Immature natural killer cell (primary cell): ENCODE data around the gene RAB40A. TPM values are rescaled to one million over a fixed set of nuclear protein-coding genes. Genes with fewer than 3 reads are reported as not detected.

Experiments
- DNase-seq, 3 donors: peaks; one replicate each; pipeline ENCODE4 v3.0.0; 2022; ENCODE audit warnings: mixed read lengths in 1 of 3
- H3K27ac Mint-ChIP-seq, 6 donors: one replicate each; pipeline ENCODE4 v1.8.0; 2020; ENCODE audit warnings: mixed read lengths in 6 of 6, mild to moderate bottlenecking in 5 of 6, inconsistent platforms in 4 of 6, moderate library complexity in 3 of 6
- H3K27me3 Mint-ChIP-seq, 3 donors: one replicate each; pipeline ENCODE4 v1.8.0; 2020 to 2021; ENCODE audit warnings: low read depth in 3 of 3, mild to moderate bottlenecking in 3 of 3, mixed read lengths in 3 of 3, moderate library complexity in 3 of 3, inconsistent platforms in 1 of 3
- H3K36me3 Mint-ChIP-seq, 3 donors: one replicate each; pipeline ENCODE4 v1.8.0; 2020; ENCODE audit warnings: mixed read lengths in 3 of 3, inconsistent platforms in 2 of 3, mild to moderate bottlenecking in 2 of 3
- H3K4me1 Mint-ChIP-seq, 2 donors: one replicate each; pipeline ENCODE4 v1.8.0; 2020; ENCODE audit warnings: inconsistent platforms in 2 of 2, mild to moderate bottlenecking in 2 of 2, mixed read lengths in 2 of 2, moderate library complexity in 1 of 2
- H3K4me3 Mint-ChIP-seq, 5 donors: one replicate each; pipeline ENCODE4 v1.8.0; 2020; ENCODE audit warnings: mild to moderate bottlenecking in 5 of 5, mixed read lengths in 5 of 5, inconsistent platforms in 3 of 5, moderate library complexity in 3 of 5
- H3K9me3 Mint-ChIP-seq, 6 donors: one replicate each; pipeline ENCODE4 v1.8.0; 2020; ENCODE audit warnings: mild to moderate bottlenecking in 6 of 6, mixed read lengths in 6 of 6, inconsistent platforms in 4 of 6, moderate library complexity in 3 of 6
- polyA plus RNA-seq, 3 donors: library from polyadenylated mRNA; unstranded; fragments of 300-500 nt; fragmentation: Illumina TruSeq; gene quantifications; one replicate each; pipeline ENCODE4 v1.2.3, GENCODE V29; 2021

The RAB40A gene
- polyA plus RNA-seq, 3 donors from 2014 or later: not detected

- no peak for DNase-seq
These were observed 18.6 kb upstream of the RAB40A start for GRCh38 chrX:103537871-103538387.

GRCh38 chrX:103536732-103537131 is 17.4 kb upstream of the RAB40A start:
- H3K27ac Mint-ChIP-seq: no peak overlapping the region
- H3K36me3 Mint-ChIP-seq: no peaks in the 10 kb centered on the region
- H3K27me3 Mint-ChIP-seq: peaks cover 2 to 5% (median 2%) of the 10 kb centered on the region in 3 donors
- no peak overlapping the region for H3K4me3 Mint-ChIP-seq
- no peaks in the 10 kb centered on the region for H3K9me3 Mint-ChIP-seq
- peaks cover 4 to 5% of the 10 kb centered on the region in 2 donors for H3K4me1 Mint-ChIP-seq
- no peak for DNase-seq

More at GRCh38 chrX:103537871-103538387, 18.6 kb upstream of the RAB40A start:
- peaks cover 4 to 5% of the 10 kb centered on the region in 2 donors for H3K4me1 Mint-ChIP-seq
- H3K27me3 Mint-ChIP-seq: peaks cover 0 to 6% (median 2%) of the 10 kb centered on the region in 3 donors
- H3K27ac Mint-ChIP-seq: no peak overlapping the region
- no peaks in the 10 kb centered on the region for H3K9me3 Mint-ChIP-seq
- no peaks in the 10 kb centered on the region for H3K36me3 Mint-ChIP-seq
- no peak overlapping the region for H3K4me3 Mint-ChIP-seq

GRCh38 chrX:103536071-103536470 is 16.8 kb upstream of the RAB40A start:
- no peaks in the 10 kb centered on the region for H3K36me3 Mint-ChIP-seq
- peaks cover 2 to 3% (median 2%) of the 10 kb centered on the region in 3 donors for H3K27me3 Mint-ChIP-seq
- H3K4me1 Mint-ChIP-seq: peaks cover 4 to 5% of the 10 kb centered on the region in 2 donors
- no peak overlapping the region for H3K4me3 Mint-ChIP-seq
- DNase-seq: no peak
- no peak overlapping the region for H3K27ac Mint-ChIP-seq
- no peaks in the 10 kb centered on the region for H3K9me3 Mint-ChIP-seq

- H3K36me3 Mint-ChIP-seq: no peaks in the 10 kb centered on the region
These were observed 15.9 kb upstream of the RAB40A start for GRCh38 chrX:103535206-103535605.

GRCh38 chrX:103533511-103534216 is 14.4 kb upstream of the RAB40A start:
- Mint-ChIP-seq H3K9me3 (no peaks in the 10 kb centered on the region), H3K4me3 (peak overlapping the region; percentile 35 to 79 (median 65)), H3K27ac (peak overlapping the region in 2 of 6 donors; percentile 47 to 70), H3K4me1 (peaks cover 4 to 5% of the 10 kb centered on the region in 2 donors), H3K27me3 (peaks cover 2 to 3% (median 2%) of the 10 kb centered on the region in 3 donors), H3K36me3 (no peaks in the 10 kb centered on the region)
- peak; percentile 53 to 59 (median 54) for DNase-seq

More at GRCh38 chrX:103535206-103535605, 15.9 kb upstream of the RAB40A start:
- Mint-ChIP-seq H3K9me3 (no peaks in the 10 kb centered on the region), H3K27me3 (peaks cover 2 to 3% (median 2%) of the 10 kb centered on the region in 3 donors), H3K27ac (no peak overlapping the region), H3K4me1 (peaks cover 4 to 5% of the 10 kb centered on the region in 2 donors), H3K4me3 (no peak overlapping the region)
- no peak for DNase-seq

- Mint-ChIP-seq H3K4me1 (peaks cover 4 to 5% of the 10 kb centered on the region in 2 donors), H3K9me3 (no peaks in the 10 kb centered on the region), H3K4me3 (no peak overlapping the region), H3K36me3 (no peaks in the 10 kb centered on the region), H3K27ac (no peak overlapping the region), H3K27me3 (peaks cover 2 to 13% (median 2%) of the 10 kb centered on the region in 3 donors)
- DNase-seq: no peak
These were observed 11.7 kb upstream of the RAB40A start for GRCh38 chrX:103531002-103531401.

- Mint-ChIP-seq H3K27me3 (peaks cover 2 to 13% (median 2%) of the 10 kb centered on the region in 3 donors), H3K4me3 (no peak overlapping the region), H3K4me1 (peaks cover 4 to 5% of the 10 kb centered on the region in 2 donors), H3K9me3 (no peaks in the 10 kb centered on the region), H3K27ac (no peak overlapping the region), H3K36me3 (no peaks in the 10 kb centered on the region)
- DNase-seq: no peak
These were observed 11.3 kb upstream of the RAB40A start for GRCh38 chrX:103530545-103530944.

- H3K4me1 Mint-ChIP-seq: peaks cover 4 to 5% of the 10 kb centered on the region in 2 donors
- no peaks in the 10 kb centered on the region for H3K36me3 Mint-ChIP-seq
- DNase-seq: no peak
- no peak overlapping the region for H3K27ac Mint-ChIP-seq
- H3K27me3 Mint-ChIP-seq: peaks cover 2 to 15% (median 2%) of the 10 kb centered on the region in 3 donors
- no peak overlapping the region for H3K4me3 Mint-ChIP-seq
- no peaks in the 10 kb centered on the region for H3K9me3 Mint-ChIP-seq
These were observed 10.3 kb upstream of the RAB40A start for GRCh38 chrX:103529550-103529949.

GRCh38 chrX:103524747-103525146 is 5.5 kb upstream of the RAB40A start:
- no peak overlapping the region for H3K27ac Mint-ChIP-seq
- DNase-seq: no peak
- no peaks in the 10 kb centered on the region for H3K4me1 Mint-ChIP-seq
- no peaks in the 10 kb centered on the region for H3K36me3 Mint-ChIP-seq
- H3K9me3 Mint-ChIP-seq: no peaks in the 10 kb centered on the region
- peaks cover 0 to 13% (median 0%) of the 10 kb centered on the region in 3 donors for H3K27me3 Mint-ChIP-seq
- no peak overlapping the region for H3K4me3 Mint-ChIP-seq

GRCh38 chrX:103523605-103524004 is 4.3 kb upstream of the RAB40A start:
- no peaks in the 10 kb centered on the region for H3K36me3 Mint-ChIP-seq
- peaks cover 0 to 13% (median 3%) of the 10 kb centered on the region in 3 donors for H3K27me3 Mint-ChIP-seq
- no peak for DNase-seq
- no peak overlapping the region for H3K27ac Mint-ChIP-seq
- H3K9me3 Mint-ChIP-seq: no peaks in the 10 kb centered on the region
- H3K4me3 Mint-ChIP-seq: no peak overlapping the region
- H3K4me1 Mint-ChIP-seq: no peaks in the 10 kb centered on the region

GRCh38 chrX:103520386-103520785 is 1.1 kb upstream of the RAB40A start:
- H3K4me1 Mint-ChIP-seq: no peaks in the 10 kb centered on the region

GRCh38 chrX:103518571-103518970 is 718 bp downstream of the RAB40A start:
- no peaks in the 10 kb centered on the region for H3K4me1 Mint-ChIP-seq
- no peak overlapping the region for H3K27ac Mint-ChIP-seq
- no peaks in the 10 kb centered on the region for H3K36me3 Mint-ChIP-seq
- H3K4me3 Mint-ChIP-seq: no peak overlapping the region
- DNase-seq: no peak
- H3K27me3 Mint-ChIP-seq: peaks cover 0 to 5% (median 3%) of the 10 kb centered on the region in 3 donors
- H3K9me3 Mint-ChIP-seq: no peaks in the 10 kb centered on the region

More at GRCh38 chrX:103520386-103520785, 1.1 kb upstream of the RAB40A start:
- Mint-ChIP-seq H3K27ac (no peak overlapping the region), H3K4me3 (no peak overlapping the region), H3K36me3 (no peaks in the 10 kb centered on the region), H3K27me3 (peaks cover 0 to 3% (median 1%) of the 10 kb centered on the region in 3 donors), H3K9me3 (no peaks in the 10 kb centered on the region)
- DNase-seq: no peak

- H3K4me1 Mint-ChIP-seq: no peaks in the 10 kb centered on the region
- no peak overlapping the region for H3K4me3 Mint-ChIP-seq
- peaks cover 0 to 7% (median 3%) of the 10 kb centered on the region in 3 donors for H3K27me3 Mint-ChIP-seq
- H3K36me3 Mint-ChIP-seq: no peaks in the 10 kb centered on the region
- no peak for DNase-seq
- H3K27ac Mint-ChIP-seq: no peak overlapping the region
- no peaks in the 10 kb centered on the region for H3K9me3 Mint-ChIP-seq
These were observed 2.0 kb downstream of the RAB40A start for GRCh38 chrX:103517246-103517645.

GRCh38 chrX:103513476-103514108 is 5.7 kb downstream of the RAB40A start:
- Mint-ChIP-seq H3K27ac (no peak overlapping the region), H3K27me3 (peaks cover 0 to 11% (median 1%) of the 10 kb centered on the region in 3 donors), H3K9me3 (no peaks in the 10 kb centered on the region), H3K36me3 (no peaks in the 10 kb centered on the region), H3K4me1 (no peaks in the 10 kb centered on the region), H3K4me3 (no peak overlapping the region)
- no peak for DNase-seq
